ENCODE results near the gene TMEM123.

TMEM123 gene

GRCh38 chr11:102401905-102402304 is 50.7 kb downstream of the TMEM123 start:
- no peak overlapping the region for H3K4me3 ChIP-seq (ENCODE audit: low read length, poor library complexity, severe bottlenecking)
- H3K79me2 ChIP-seq (ENCODE audit: insufficient read depth, low read length): peaks cover 70% of the 10 kb centered on the region
- H3K27me3 ChIP-seq (ENCODE audit: insufficient read depth, low read length, poor library complexity, severe bottlenecking): no peaks in the 10 kb centered on the region
- peaks cover 16% of the 10 kb centered on the region for H3K4me1 ChIP-seq (ENCODE audit: insufficient read depth, low read length, poor library complexity, severe bottlenecking)
- H3K4me2 ChIP-seq (ENCODE audit: low read depth, low read length, poor library complexity, severe bottlenecking): no peak overlapping the region
- H3K9me3 ChIP-seq (ENCODE audit: insufficient read depth, low read depth, low read length): no peaks in the 10 kb centered on the region
- no peak for TF ChIP-seq EZH2phosphoT487 (IDR thresholded peaks at IDR 0.05; ENCODE audit: borderline replicate concordance)
- no peak for TF ChIP-seq CTCF (conservative IDR thresholded peaks at IDR 0.05; ENCODE audit: low read length)
- peaks cover 57% of the 10 kb centered on the region for H4K20me1 ChIP-seq (ENCODE audit: insufficient read depth, low read length, poor library complexity, severe bottlenecking)
- H3K9me2 ChIP-seq (replicated peaks; ENCODE audit: low read depth, low read length): no peaks in the 10 kb centered on the region
- no peak overlapping the region for H2AFZ ChIP-seq (ENCODE audit: low read length)
- peaks cover 79% of the 10 kb centered on the region for H3K36me3 ChIP-seq (ENCODE audit: insufficient read depth, low read length)
- no peak overlapping the region for H3K9ac ChIP-seq (ENCODE audit: low read depth, low read length, poor library complexity, severe bottlenecking)
- H3F3A ChIP-seq (ENCODE audit: low read depth): no peaks in the 10 kb centered on the region

GRCh38 chr11:102400603-102401002 is 52.0 kb downstream of the TMEM123 start:
- H2AFZ ChIP-seq (ENCODE audit: low read length): no peak overlapping the region
- H4K20me1 ChIP-seq (ENCODE audit: insufficient read depth, low read length, poor library complexity, severe bottlenecking): peaks cover 45% of the 10 kb centered on the region
- H3F3A ChIP-seq (ENCODE audit: low read depth): no peaks in the 10 kb centered on the region
- peaks cover 57% of the 10 kb centered on the region for H3K79me2 ChIP-seq (ENCODE audit: insufficient read depth, low read length)
- peaks cover 80% of the 10 kb centered on the region for H3K36me3 ChIP-seq (ENCODE audit: insufficient read depth, low read length)
- no peak overlapping the region for H3K9ac ChIP-seq (ENCODE audit: low read depth, low read length, poor library complexity, severe bottlenecking)
- no peaks in the 10 kb centered on the region for H3K9me3 ChIP-seq (ENCODE audit: insufficient read depth, low read depth, low read length)
- no peak overlapping the region for H3K4me2 ChIP-seq (ENCODE audit: low read depth, low read length, poor library complexity, severe bottlenecking)
- no peaks in the 10 kb centered on the region for H3K9me2 ChIP-seq (replicated peaks; ENCODE audit: low read depth, low read length)
- peaks cover 16% of the 10 kb centered on the region for H3K4me1 ChIP-seq (ENCODE audit: insufficient read depth, low read length, poor library complexity, severe bottlenecking)
- H3K4me3 ChIP-seq (ENCODE audit: low read length, poor library complexity, severe bottlenecking): no peak overlapping the region
- no peaks in the 10 kb centered on the region for H3K27me3 ChIP-seq (ENCODE audit: insufficient read depth, low read length, poor library complexity, severe bottlenecking)
- TF ChIP-seq CTCF (conservative IDR thresholded peaks at IDR 0.05; ENCODE audit: low read length): no peak
- no peak for TF ChIP-seq EZH2phosphoT487 (IDR thresholded peaks at IDR 0.05; ENCODE audit: borderline replicate concordance)

GRCh38 chr11:102399189-102399588 is 53.4 kb downstream of the TMEM123 start:
- H3K9ac ChIP-seq (ENCODE audit: low read depth, low read length, poor library complexity, severe bottlenecking): no peak overlapping the region
- peaks cover 16% of the 10 kb centered on the region for H3K4me1 ChIP-seq (ENCODE audit: insufficient read depth, low read length, poor library complexity, severe bottlenecking)
- H3K4me3 ChIP-seq (ENCODE audit: low read length, poor library complexity, severe bottlenecking): no peak overlapping the region
- no peaks in the 10 kb centered on the region for H3K27me3 ChIP-seq (ENCODE audit: insufficient read depth, low read length, poor library complexity, severe bottlenecking)
- TF ChIP-seq CTCF (conservative IDR thresholded peaks at IDR 0.05; ENCODE audit: low read length) (no peak), EZH2phosphoT487 (IDR thresholded peaks at IDR 0.05; ENCODE audit: borderline replicate concordance) (no peak)
- H2AFZ ChIP-seq (ENCODE audit: low read length): no peak overlapping the region
- H3F3A ChIP-seq (ENCODE audit: low read depth): no peaks in the 10 kb centered on the region
- H4K20me1 ChIP-seq (ENCODE audit: insufficient read depth, low read length, poor library complexity, severe bottlenecking): peaks cover 31% of the 10 kb centered on the region
- no peaks in the 10 kb centered on the region for H3K9me2 ChIP-seq (replicated peaks; ENCODE audit: low read depth, low read length)
- H3K79me2 ChIP-seq (ENCODE audit: insufficient read depth, low read length): peaks cover 43% of the 10 kb centered on the region
- no peak overlapping the region for H3K4me2 ChIP-seq (ENCODE audit: low read depth, low read length, poor library complexity, severe bottlenecking)
- no peaks in the 10 kb centered on the region for H3K9me3 ChIP-seq (ENCODE audit: insufficient read depth, low read depth, low read length)
- H3K36me3 ChIP-seq (ENCODE audit: insufficient read depth, low read length): peaks cover 85% of the 10 kb centered on the region

All from Loucy (cell line).